Stimulated activated CD8-positive, alpha-beta memory T cell treated with anti-CD3 and anti-CD28 coated beads, Interleukin-7, amount 100 ng/mL, for 4 hours (primary cell): Measurements from ENCODE around the gene OR12D3.
"Not testable (repeated sequence)": the region's sequence is repeated elsewhere in the genome, so short reads cannot be mapped to it uniquely, and the experiment has no call there.

Source experiments
- DNase-seq, 2 donors: peaks; one replicate each; pipeline ENCODE4 v3.0.0-alpha.2; 2020; ENCODE audit warnings: low read depth in 2 of 2

Gene OR12D3, protein sequence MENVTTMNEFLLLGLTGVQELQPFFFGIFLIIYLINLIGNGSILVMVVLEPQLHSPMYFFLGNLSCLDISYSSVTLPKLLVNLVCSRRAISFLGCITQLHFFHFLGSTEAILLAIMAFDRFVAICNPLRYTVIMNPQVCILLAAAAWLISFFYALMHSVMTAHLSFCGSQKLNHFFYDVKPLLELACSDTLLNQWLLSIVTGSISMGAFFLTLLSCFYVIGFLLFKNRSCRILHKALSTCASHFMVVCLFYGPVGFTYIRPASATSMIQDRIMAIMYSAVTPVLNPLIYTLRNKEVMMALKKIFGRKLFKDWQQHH

GRCh38 chr6:29375191-29375590, at the start of gene OR12D3:
TSS of gene OR12D3 (minus strand) at chr6:29375291. CDS start at chr6:29375287, 4 bp downstream.
- no peak for DNase-seq

GRCh38 chr6:29424575-29424974, 49.5 kb upstream of the OR12D3 start:
- DNase-seq: no peak

GRCh38 chr6:29424168-29424567, 49.1 kb upstream of the OR12D3 start:
- DNase-seq: no peak

DNA sequence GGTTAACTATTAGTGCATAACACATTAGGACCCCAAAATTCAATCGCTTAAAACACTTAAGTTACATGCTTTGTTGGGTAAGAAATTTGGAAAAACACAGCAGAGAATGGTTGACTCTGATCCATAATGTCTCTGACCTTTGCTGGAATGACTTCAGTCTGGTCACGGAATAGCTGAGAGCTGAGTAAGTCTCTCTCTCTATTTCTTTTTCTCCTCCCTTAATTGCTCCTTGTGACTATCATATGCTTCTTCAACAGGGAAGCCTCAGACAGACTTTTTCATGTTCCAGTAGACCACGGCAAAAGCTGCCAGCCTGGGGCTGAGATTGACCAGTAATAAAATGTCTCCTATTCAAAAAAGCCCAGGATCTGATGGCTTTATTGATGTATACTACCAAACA, 44.4 kb upstream of the OR12D3 start:
- no peak for DNase-seq

GRCh38 chr6:29414588-29414987, 39.5 kb upstream of the OR12D3 start, which contains the start of gene OR12D1:
TSS of gene OR12D1 (plus strand) at chr6:29414928.
- no peak for DNase-seq

- DNase-seq: no peak
Measured at GRCh38 chr6:29403801-29404200, 28.7 kb upstream of the OR12D3 start.

- no peak for DNase-seq
Measured at GRCh38 chr6:29399525-29399924, 24.4 kb upstream of the OR12D3 start.

- no peak for DNase-seq
Measured at GRCh38 chr6:29395331-29395730, 20.2 kb upstream of the OR12D3 start, which contains the start of gene OR12D2. TSS of gene OR12D2 (plus strand) at chr6:29395631. CDS start at chr6:29396700, 1,069 bp downstream.

DNA sequence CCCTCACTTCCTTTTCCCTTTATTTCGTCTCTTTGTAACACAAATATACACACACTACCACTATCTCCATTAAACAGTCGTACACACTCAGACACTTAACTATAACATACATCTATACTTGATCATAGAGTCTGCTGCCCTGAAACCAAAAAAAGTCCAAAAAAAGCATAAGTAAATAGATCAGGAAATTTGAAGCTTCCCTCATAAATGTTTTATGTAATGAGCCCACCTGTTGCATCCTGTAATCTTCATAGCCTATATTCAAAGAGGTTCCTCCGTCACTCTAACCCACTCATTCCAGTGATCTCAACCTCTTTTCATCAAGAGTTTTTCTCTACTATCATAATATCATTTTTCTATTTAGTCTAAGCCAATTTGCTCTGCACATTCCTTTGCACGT, 13.4 kb upstream of the OR12D3 start:
- no peak for DNase-seq

GRCh38 chr6:29376003-29376402, 912 bp upstream of the OR12D3 start:
- no peak for DNase-seq

DNA sequence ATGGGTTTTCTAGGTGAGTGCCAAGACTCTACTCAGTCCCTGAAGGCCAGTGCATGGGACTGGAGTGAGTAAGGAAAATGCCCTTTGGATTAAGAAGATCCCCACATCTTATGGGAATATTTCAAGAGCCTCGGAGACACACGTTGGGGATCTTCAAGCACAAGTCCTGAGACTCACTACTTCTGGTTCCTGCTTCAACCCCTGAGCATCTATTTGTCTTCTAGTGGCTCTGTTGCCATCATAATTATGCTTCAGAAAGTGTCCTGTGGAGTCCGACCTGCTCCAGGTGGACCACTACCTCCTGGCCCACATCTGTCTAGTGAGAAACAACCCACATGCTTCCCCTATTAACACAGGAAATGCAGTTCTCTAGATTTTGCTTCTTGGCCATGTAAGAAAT, 6.3 kb downstream of the OR12D3 start, which contains the start of gene OR5V1:
Gene OR5V1, minus strand, starts transcription at position 101 of the 400 bp plus-strand sequence. CDS start 12,670 bp downstream, outside the sequence.
- DNase-seq: no peak

- no peak for DNase-seq
Measured at GRCh38 chr6:29355603-29356002, 19.5 kb downstream of the OR12D3 start.

GRCh38 chr6:29354980-29355379, 20.1 kb downstream of the OR12D3 start:
- DNase-seq: no peak

- not testable (repeated sequence) for DNase-seq
Measured at GRCh38 chr6:29349348-29349747, 25.7 kb downstream of the OR12D3 start.

GRCh38 chr6:29345380-29345779, 29.7 kb downstream of the OR12D3 start:
- DNase-seq: no peak

DNA sequence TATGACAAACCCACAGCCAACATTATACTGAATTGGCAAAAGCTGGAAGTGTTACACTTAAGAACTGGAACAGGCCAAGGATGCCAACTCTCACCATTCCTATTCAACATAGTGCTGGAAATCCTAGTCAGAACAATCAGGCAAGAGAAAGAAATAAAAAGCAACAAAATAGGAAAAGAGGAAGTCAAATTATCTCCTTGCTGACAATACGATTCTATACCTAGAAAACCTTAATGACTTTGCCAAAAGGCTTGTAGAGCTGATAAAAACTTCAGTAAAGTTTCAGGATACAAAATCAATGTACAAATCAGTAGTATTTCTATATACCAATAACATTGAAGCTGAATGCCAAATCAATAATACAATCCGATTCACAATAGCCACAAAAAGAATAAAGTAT, 38.8 kb downstream of the OR12D3 start:
- DNase-seq: no peak

DNA sequence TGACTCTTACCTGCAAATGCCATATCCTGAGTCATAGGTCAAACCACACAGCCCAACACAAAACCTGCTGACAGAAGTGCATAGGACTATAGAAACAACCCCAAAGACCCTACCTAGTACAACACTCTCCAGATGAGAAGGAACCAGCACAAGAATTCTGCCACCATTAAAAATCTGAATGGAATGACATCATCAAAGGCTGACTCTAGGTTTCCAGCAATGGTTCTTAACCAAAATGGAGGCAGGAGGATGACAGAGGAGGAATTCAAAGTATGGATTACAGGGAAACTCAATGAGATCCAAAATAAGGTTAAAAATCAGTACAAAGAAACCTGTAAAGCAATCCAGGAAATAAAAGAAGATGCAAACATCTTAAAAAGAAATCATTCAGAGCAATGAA, 42.4 kb downstream of the OR12D3 start:
- no peak for DNase-seq

DNA sequence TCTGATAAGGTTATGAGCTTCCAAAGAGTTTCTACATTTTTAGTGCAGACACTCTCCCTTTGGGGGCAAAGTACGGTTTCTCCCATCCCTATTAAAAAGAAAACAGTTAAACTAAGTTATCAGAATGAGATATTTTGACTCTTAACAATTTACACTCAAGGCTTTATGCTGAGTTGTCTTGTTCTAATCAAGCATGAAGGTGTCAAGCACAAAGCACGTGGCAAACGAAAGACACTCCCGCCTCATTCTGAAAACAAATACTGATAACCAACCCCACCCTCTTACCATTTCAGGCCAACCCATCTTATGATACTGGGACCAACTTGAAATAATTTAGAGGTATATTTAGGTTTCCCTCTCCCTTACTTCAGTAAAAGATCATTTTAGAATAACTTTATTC, 49.3 kb downstream of the OR12D3 start:
- DNase-seq: no peak
